T-cell (primary cell): ENCODE measurements around the gene LZTFL1. TPM values are rescaled to one million over a fixed set of nuclear protein-coding genes. Genes with fewer than 3 reads are reported as not detected.

ENCODE experiments used
- ATAC-seq, 4 experiments: fragments of 200-7000 bp in 3 of 4; fragments of 150-1000 bp in 1 of 4; cut with Tn5 transposase; replicated peaks in 1 of 4; 1 replicate in 3 of 4; 2 replicates in 1 of 4; pipeline ENCODE4 v1.10.0; 2021; ENCODE audit warnings: moderate library complexity in 3 of 4, mild to moderate bottlenecking in 2 of 4, moderate number of reproducible peaks in 1 of 4
- CTCF ChIA-PET, 2 donors: fragments of 300-600 bp; sonication (Branson Sonifier 250); formaldehyde crosslinking; loops; one replicate each; lab custom pipeline; 2022; ENCODE audit warnings: antibody characterized with exemption in 2 of 2; lab: Charles Lee
- POLR2A ChIA-PET, 2 donors: fragments of 300-600 bp; sonication (Branson Sonifier 250); formaldehyde crosslinking; loops; one replicate each; lab custom pipeline; 2022; ENCODE audit warnings: antibody characterized with exemption in 2 of 2; lab: Charles Lee
- DNase-seq, 35 experiments: peaks; one replicate each; pipeline versions ENCODE4 v3.0.0 to v3.0.0-alpha.2; 2013 to 2023
- H3K27ac ChIP-seq: one replicate; pipeline ENCODE4 v1.5.1; 2013; ENCODE audit warnings: low read length
- H3K27me3 ChIP-seq, 2 experiments: replicated peaks in 1 of 2; 1 replicate in 1 of 2; 2 replicates in 1 of 2; pipeline versions ENCODE4 v1.6.1 to v1.7.0; 2013; ENCODE audit warnings: low read length in 1 of 2, mixed read lengths in 1 of 2; ENCODE audit not compliant: control insufficient read depth in 2 of 2, insufficient read depth in 2 of 2; ENCODE audit errors: extremely low read depth in 1 of 2
- H3K36me3 ChIP-seq, 2 donors: 1 replicate in 1 of 2; 2 replicates in 1 of 2; pipeline versions ENCODE4 v1.6.1 to v1.7.0; 2013; ENCODE audit warnings: low read length in 1 of 2; ENCODE audit not compliant: control insufficient read depth in 2 of 2, insufficient read depth in 1 of 2; ENCODE audit errors: extremely low read depth in 1 of 2
- H3K4me1 ChIP-seq, 2 experiments: 1 replicate in 1 of 2; 2 replicates in 1 of 2; pipeline versions ENCODE4 v1.6.1 to v1.7.0; 2013; ENCODE audit warnings: low read length in 2 of 2, mixed read lengths in 1 of 2; ENCODE audit not compliant: insufficient read depth in 2 of 2, control insufficient read depth in 1 of 2; ENCODE audit errors: extremely low read depth in 1 of 2
- H3K4me3 ChIP-seq, 2 donors: 1 replicate in 1 of 2; 2 replicates in 1 of 2; pipeline versions ENCODE4 v1.5.1 to v1.7.0; 2013; ENCODE audit warnings: mild to moderate bottlenecking in 2 of 2, low read length in 1 of 2, moderate library complexity in 1 of 2; ENCODE audit not compliant: control insufficient read depth in 1 of 2; ENCODE audit errors: extremely low read depth in 1 of 2
- H3K9me3 ChIP-seq: 2 replicates; pipeline ENCODE4 v1.7.0; 2013
- H3K27ac Mint-ChIP-seq, 2 donors: one replicate each; pipeline ENCODE4 v1.8.0; 2020 to 2021; ENCODE audit warnings: mild to moderate bottlenecking in 2 of 2, mixed read lengths in 2 of 2
- H3K27me3 Mint-ChIP-seq, 2 donors: one replicate each; pipeline ENCODE4 v1.8.0; 2021 to 2022; ENCODE audit warnings: mixed read lengths in 2 of 2
- H3K36me3 Mint-ChIP-seq: one replicate; pipeline ENCODE4 v1.8.0; 2021; ENCODE audit warnings: mixed read lengths
- H3K4me1 Mint-ChIP-seq, 3 donors: one replicate each; pipeline ENCODE4 v1.8.0; 2020 to 2022; ENCODE audit warnings: mixed read lengths in 3 of 3, mild to moderate bottlenecking in 1 of 3
- H3K4me3 Mint-ChIP-seq, 3 donors: one replicate each; pipeline ENCODE4 v1.8.0; 2020 to 2022; ENCODE audit warnings: mild to moderate bottlenecking in 3 of 3, mixed read lengths in 3 of 3, moderate library complexity in 3 of 3
- H3K9me3 Mint-ChIP-seq, 3 donors: one replicate each; pipeline ENCODE4 v1.8.0; 2020 to 2022; ENCODE audit warnings: mixed read lengths in 3 of 3
- WGBS: methylation state at CpG from one replicate; pipeline ENCODE4 v1.1.5; 2013; ENCODE audit warnings: missing lambda C conversion rate; ENCODE audit not compliant: insufficient coverage; 5-methylcytosine and 5-hydroxymethylcytosine counted together
- total RNA-seq, 35 experiments: library from RNA in 6 of 35; stranded (reverse) in 6 of 35; fragments of 120-200 nt in 1 of 35; gene quantifications; one replicate each; pipeline versions ENCODE4 v1.2.1 to v1.2.4 and lab custom pipeline; 2013 to 2026

LZTFL1 gene
- total RNA-seq, 5 donors from 2014 or later (not counting 1 experiment from before 2014, with no cell fraction given): 8.5 to 12.0 (median 11.1) TPM

- peaks cover 0 to 10% of the 10 kb centered on the region in 2 experiments for H3K4me1 ChIP-seq
- ATAC-seq: no peak
- no peaks in the 10 kb centered on the region for H3K9me3 Mint-ChIP-seq
- peaks cover 0 to 2% of the 10 kb centered on the region in 2 experiments for H3K27me3 ChIP-seq
- H3K27ac ChIP-seq: no peak overlapping the region
- DNase-seq: no peak
- ChIA-PET CTCF (interaction anchor here (0.8 to 1.0 kb wide), 2 partner anchors 80 to 145 kb away, joined by 3 to 12 read pairs; no protein-coding TSS in a partner anchor), POLR2A (no interaction called here)
- no peaks in the 10 kb centered on the region for H3K36me3 ChIP-seq
- no peak overlapping the region for H3K4me3 ChIP-seq
- H3K36me3 Mint-ChIP-seq: no peaks in the 10 kb centered on the region
- H3K27me3 Mint-ChIP-seq: peaks cover 15 to 19% of the 10 kb centered on the region in 2 donors
- H3K27ac Mint-ChIP-seq: no peak overlapping the region
- H3K9me3 ChIP-seq: no peaks in the 10 kb centered on the region
- H3K4me1 Mint-ChIP-seq: peaks cover 7 to 19% (median 13%) of the 10 kb centered on the region in 3 donors
- WGBS: no CpG with 5 or more reads among the region's 1 CpG
- no peak overlapping the region for H3K4me3 Mint-ChIP-seq
These were observed 6.5 kb upstream of the LZTFL1 start for GRCh38 chr3:45848392-45848791.

- WGBS: no CpG with 5 or more reads among the region's 1 CpG
- ATAC-seq (no peak), DNase-seq (no peak)
- ChIA-PET POLR2A (interaction anchor here in 1 of 2 donors (0.6 kb wide), 1 partner anchor 289 kb away, joined by 4 read pairs; no protein-coding TSS in a partner anchor), CTCF (interaction anchor here in 1 of 2 donors (0.6 kb wide), 1 partner anchor 84 kb away, joined by 3 read pairs; no protein-coding TSS in a partner anchor)
- Mint-ChIP-seq H3K4me3 (no peak overlapping the region), H3K27ac (no peak overlapping the region), H3K9me3 (no peaks in the 10 kb centered on the region), H3K36me3 (peaks cover 3% of the 10 kb centered on the region), H3K4me1 (peaks cover 20 to 33% (median 24%) of the 10 kb centered on the region in 3 donors), H3K27me3 (peaks cover 0 to 9% of the 10 kb centered on the region in 2 donors)
- Histone ChIP-seq H3K27ac (no peak overlapping the region), H3K4me1 (peaks cover 13 to 17% of the 10 kb centered on the region in 2 experiments), H3K36me3 (no peaks in the 10 kb centered on the region), H3K4me3 (no peak overlapping the region), H3K9me3 (no peaks in the 10 kb centered on the region), H3K27me3 (no peaks in the 10 kb centered on the region)
These were observed 2.7 kb upstream of the LZTFL1 start for GRCh38 chr3:45844616-45845015.

GRCh38 chr3:45842851-45843625, 1.1 kb upstream of the LZTFL1 start:
- Histone ChIP-seq H3K36me3 (no peaks in the 10 kb centered on the region), H3K4me1 (peaks cover 13 to 17% of the 10 kb centered on the region in 2 experiments), H3K4me3 (no peak overlapping the region), H3K27ac (no peak overlapping the region), H3K9me3 (no peaks in the 10 kb centered on the region), H3K27me3 (no peaks in the 10 kb centered on the region)
- CTCF ChIA-PET: interaction anchor here (0.5 to 0.9 kb wide), 3 partner anchors 22 to 805 kb away, joined by 3 to 4 read pairs (median 3); no protein-coding TSS in a partner anchor
- 92% methylated on average over 4 of the region's 9 CpGs for WGBS
- H3K27me3 Mint-ChIP-seq: peaks cover 0 to 5% of the 10 kb centered on the region in 2 donors
- H3K9me3 Mint-ChIP-seq: no peaks in the 10 kb centered on the region
- H3K27ac Mint-ChIP-seq: no peak overlapping the region
- H3K4me3 Mint-ChIP-seq: peak overlapping the region; percentile 95 to 96 (median 96)
- POLR2A ChIA-PET: interaction anchor here (0.6 to 1.5 kb wide), 4 partner anchors 12 to 222 kb away, joined by 3 to 4 read pairs (median 4); no protein-coding TSS in a partner anchor
- peaks cover 13% of the 10 kb centered on the region for H3K36me3 Mint-ChIP-seq
- DNase-seq: no peak
- peaks cover 24 to 37% (median 27%) of the 10 kb centered on the region in 3 donors for H3K4me1 Mint-ChIP-seq
- ATAC-seq: no peak

DNA sequence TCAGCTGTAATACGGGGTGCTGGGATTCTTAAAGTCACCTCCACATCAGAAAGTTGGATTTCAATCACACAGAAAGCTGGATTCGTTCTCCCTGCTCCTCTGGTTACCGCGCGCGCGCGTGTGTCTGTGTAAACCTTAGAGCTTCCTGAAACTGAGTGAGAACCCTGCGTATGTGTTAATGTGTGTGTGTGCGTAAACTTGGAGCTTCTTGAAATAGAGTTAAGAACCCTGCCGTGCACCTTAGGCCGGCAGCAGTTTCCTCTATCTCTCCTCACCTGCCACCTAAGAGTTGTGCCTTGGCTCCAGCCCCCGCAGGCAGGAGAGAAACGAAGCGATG, 531 bp downstream of the LZTFL1 start:
- H3K4me3 ChIP-seq: peak overlapping the region; percentile 75 to 84
- H3K9me3 ChIP-seq: no peaks in the 10 kb centered on the region
- H3K27me3 ChIP-seq: no peaks in the 10 kb centered on the region
- CTCF ChIA-PET: interaction anchor here in 1 of 2 donors (0.6 to 1.3 kb wide), 2 partner anchors 24 to 88 kb away, joined by 3 to 6 read pairs; no protein-coding TSS in a partner anchor
- Mint-ChIP-seq H3K9me3 (no peaks in the 10 kb centered on the region), H3K36me3 (peaks cover 25% of the 10 kb centered on the region), H3K4me1 (peaks cover 24 to 37% (median 27%) of the 10 kb centered on the region in 3 donors), H3K27ac (peak overlapping the region; percentile 92), H3K4me3 (peak overlapping the region; percentile 95 to 96 (median 96)), H3K27me3 (no peaks in the 10 kb centered on the region)
- ATAC-seq (peak; percentile 47 to 50 (median 48)), DNase-seq (peak in 16 of 35 experiments; percentile 2 to 42 (median 18))
- no peaks in the 10 kb centered on the region for H3K36me3 ChIP-seq
- H3K4me1 ChIP-seq: peaks cover 13 to 17% of the 10 kb centered on the region in 2 experiments
- peak overlapping the region; percentile 75 for H3K27ac ChIP-seq
- POLR2A ChIA-PET: interaction anchor here in 1 of 2 donors (0.6 kb wide), 2 partner anchors 34 to 263 kb away, joined by 3 read pairs; no protein-coding TSS in a partner anchor
- WGBS: 6% methylated on average over 3 of the region's 15 CpGs

DNA sequence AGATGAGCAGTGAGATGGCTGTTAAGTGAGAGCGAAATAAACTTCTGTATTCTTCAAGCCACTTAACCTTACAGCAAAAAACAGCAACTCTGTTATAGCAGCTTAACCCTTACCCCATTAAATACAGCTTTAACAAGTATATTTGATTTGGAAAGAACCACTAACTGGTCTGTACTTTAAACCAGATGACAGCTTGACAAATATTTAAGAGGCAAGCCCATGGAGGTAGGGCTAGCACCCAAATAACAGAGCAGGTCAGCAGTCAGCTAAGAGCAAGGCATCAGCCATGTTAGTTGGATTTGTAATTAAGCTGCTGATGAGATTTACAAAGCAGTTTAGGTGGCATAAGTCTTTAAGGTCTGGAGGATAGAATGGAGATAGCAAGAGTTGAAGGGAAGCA, 3.5 kb downstream of the LZTFL1 start:
- DNase-seq (no peak), ATAC-seq (no peak)
- ChIA-PET CTCF (no interaction called here), POLR2A (interaction anchor here in 1 of 2 donors (0.7 kb wide), 1 partner anchor 1453 kb away, joined by 3 read pairs; no protein-coding TSS in a partner anchor)
- no CpG with 5 or more reads among the region's 1 CpG for WGBS
- Mint-ChIP-seq H3K4me1 (peaks cover 24 to 27% (median 27%) of the 10 kb centered on the region in 3 donors), H3K36me3 (peaks cover 40% of the 10 kb centered on the region), H3K4me3 (no peak overlapping the region), H3K27ac (no peak overlapping the region), H3K9me3 (no peaks in the 10 kb centered on the region), H3K27me3 (no peaks in the 10 kb centered on the region)
- Histone ChIP-seq H3K4me1 (peaks cover 13 to 17% of the 10 kb centered on the region in 2 experiments), H3K36me3 (peaks cover 0 to 10% of the 10 kb centered on the region in 2 donors), H3K4me3 (no peak overlapping the region), H3K9me3 (no peaks in the 10 kb centered on the region), H3K27me3 (no peaks in the 10 kb centered on the region), H3K27ac (no peak overlapping the region)

GRCh38 chr3:45832699-45833098, 9.2 kb downstream of the LZTFL1 start:
- no peak overlapping the region for H3K4me3 Mint-ChIP-seq
- ATAC-seq (no peak), DNase-seq (peak in 1 of 35 experiments; percentile 21)
- Histone ChIP-seq H3K4me3 (no peak overlapping the region), H3K9me3 (no peaks in the 10 kb centered on the region), H3K27me3 (no peaks in the 10 kb centered on the region), H3K4me1 (no peaks in the 10 kb centered on the region), H3K27ac (no peak overlapping the region), H3K36me3 (peaks cover 0 to 14% of the 10 kb centered on the region in 2 donors)
- no peaks in the 10 kb centered on the region for H3K27me3 Mint-ChIP-seq
- H3K27ac Mint-ChIP-seq: no peak overlapping the region
- POLR2A ChIA-PET: no interaction called here
- H3K4me1 Mint-ChIP-seq: no peaks in the 10 kb centered on the region
- no peaks in the 10 kb centered on the region for H3K9me3 Mint-ChIP-seq
- CTCF ChIA-PET: interaction anchor here in 1 of 2 donors (0.6 kb wide), 1 partner anchor 321 kb away, joined by 3 read pairs; no protein-coding TSS in a partner anchor
- H3K36me3 Mint-ChIP-seq: peaks cover 61% of the 10 kb centered on the region
- 100% methylated on average over 2 of the region's 5 CpGs for WGBS
